HG02870 (cell line): ENCODE measurements around the gene CDCA5.

Source experiments
- ATAC-seq: cut with Tn5 transposase; IDR thresholded peaks from one replicate; pipeline ENCODE4 v1.9.1; 2021; ENCODE audit warnings: mild to moderate bottlenecking, moderate library complexity; ENCODE audit not compliant: unreplicated experiment

Gene CDCA5, protein sequence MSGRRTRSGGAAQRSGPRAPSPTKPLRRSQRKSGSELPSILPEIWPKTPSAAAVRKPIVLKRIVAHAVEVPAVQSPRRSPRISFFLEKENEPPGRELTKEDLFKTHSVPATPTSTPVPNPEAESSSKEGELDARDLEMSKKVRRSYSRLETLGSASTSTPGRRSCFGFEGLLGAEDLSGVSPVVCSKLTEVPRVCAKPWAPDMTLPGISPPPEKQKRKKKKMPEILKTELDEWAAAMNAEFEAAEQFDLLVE

DNA sequence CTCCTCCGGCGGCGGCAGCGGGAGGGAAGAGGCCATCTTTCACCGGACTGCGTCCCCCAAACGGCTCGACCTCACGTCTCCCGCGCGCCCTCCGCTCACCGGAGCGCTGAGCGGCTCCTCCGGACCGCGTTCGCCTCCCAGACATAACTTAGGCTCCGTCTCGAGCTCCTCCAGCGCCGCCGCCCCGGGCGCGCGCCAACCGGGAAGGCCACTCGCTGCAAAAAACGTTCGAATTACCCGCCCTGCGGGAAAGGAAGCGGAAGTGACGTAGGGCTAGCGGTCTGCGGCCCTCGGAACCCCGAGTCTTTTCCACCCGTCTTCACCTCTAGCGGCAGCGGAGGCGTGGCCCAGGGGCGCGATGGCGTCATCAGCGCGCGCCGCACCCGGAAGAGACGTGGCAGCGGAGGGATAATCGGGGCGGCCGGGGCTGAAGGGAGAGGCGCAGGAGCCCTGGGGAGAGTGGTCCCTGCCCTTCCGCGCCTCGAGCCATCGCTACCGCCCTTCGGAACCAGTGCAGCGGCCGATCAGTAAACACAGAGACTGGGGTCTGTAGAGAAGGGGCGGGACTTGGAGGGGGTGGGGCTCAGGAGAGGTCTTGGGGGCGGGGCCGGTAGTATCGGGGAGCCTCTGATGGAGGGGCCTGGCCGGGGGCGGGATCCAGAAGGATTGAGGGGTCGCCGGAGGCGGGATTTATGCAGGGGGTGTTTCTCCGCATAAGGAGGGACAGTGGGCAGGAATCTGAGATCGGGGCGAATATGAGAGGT, at the start of gene CDCA5, which contains the start of gene ZFPL1:
Gene CDCA5 (minus strand): TSS at position 207 of the 764 bp plus-strand sequence. CDS start 62 bp downstream, at position 145.
Gene ZFPL1 (plus strand): TSS at position 389 of the 764 bp plus-strand sequence. CDS start 477 bp downstream, outside the sequence.
- ATAC-seq: peak; percentile 78

DNA sequence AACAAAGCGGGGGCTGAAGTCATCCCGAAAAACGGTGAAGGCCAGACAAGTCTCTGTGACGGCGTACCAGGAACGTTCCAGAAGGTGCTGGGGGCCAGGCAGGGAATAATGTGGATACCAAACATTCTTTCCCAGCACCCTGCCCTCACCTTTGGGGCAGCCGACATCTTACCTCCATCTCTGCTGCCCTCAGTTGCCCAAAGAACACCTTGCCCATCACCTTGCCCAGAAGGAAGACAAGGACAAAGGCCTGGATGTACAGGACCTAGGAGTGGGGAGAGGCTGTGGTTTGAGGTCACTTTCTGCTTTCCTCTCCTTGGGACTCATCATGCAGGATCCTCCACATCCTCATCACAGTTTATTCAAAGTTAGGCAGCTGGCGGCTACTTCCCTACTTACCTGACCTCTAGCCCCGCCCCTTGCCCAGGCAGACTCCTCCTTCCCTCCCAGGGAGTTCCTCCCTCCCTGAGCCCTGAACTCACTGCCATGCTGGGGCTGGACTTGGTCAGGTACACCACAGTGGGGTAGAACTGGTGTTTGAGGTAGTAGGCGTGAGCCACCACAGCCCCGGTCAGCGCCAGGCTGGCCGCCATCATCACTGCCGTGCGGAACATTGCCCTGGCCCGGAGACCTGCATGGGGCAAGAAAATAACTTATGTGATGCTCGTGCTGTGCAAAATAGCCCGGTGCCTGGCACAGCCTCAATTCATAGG, 49.3 kb upstream of the CDCA5 start:
- no peak for ATAC-seq

DNA sequence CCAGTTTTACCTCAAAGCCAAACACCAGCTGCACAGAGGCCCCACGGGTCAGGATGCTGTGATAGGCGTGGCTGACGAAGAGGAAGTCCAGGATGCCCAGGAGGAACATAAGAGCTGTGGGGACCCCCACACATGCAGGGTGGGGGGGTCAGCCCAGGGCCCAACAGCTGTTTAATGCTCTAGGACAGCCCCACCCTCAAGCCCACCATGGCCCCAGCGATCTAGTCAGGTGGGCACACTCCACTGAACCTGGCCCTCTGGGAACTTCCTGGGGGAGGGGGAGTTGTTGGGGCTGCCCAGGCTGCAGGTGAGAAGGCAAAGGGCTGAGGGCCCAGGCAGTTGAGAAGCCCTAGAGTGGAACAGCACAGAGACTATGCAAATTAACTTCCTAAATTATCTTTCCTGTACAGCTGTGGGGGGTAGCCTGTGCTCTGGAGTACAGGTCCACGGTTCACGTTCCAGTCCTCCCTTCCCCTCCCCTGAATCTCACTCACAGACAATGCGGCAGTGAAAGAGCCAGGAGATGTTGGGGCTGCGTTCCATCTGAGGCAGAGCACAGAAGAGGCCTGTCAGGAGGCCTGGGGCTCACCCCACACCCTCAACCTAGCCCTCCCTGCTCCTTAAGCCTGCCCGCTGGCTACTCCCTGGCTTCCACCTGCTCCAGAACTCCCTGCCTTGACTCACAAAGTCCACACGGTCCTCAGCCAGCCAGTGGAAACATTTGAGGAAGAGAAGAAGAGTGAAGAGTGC, 48.6 kb upstream of the CDCA5 start:
- no peak for ATAC-seq

DNA sequence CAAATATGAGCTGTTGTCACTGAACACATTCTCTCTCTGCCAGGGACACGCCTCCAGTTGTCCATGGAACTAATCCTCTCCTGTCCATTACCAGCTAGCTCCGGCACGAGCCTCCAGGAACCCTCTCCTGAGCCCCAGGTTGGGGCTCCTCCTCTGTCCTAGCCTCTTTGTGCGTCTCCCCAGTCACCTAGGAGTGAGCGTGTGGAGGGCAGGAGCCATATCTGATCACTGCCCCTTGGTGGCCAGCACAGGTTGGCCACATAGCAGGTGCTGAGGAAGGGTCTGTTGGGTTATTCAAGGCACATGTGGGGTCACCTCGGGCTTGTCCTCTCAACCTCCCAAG, 48.0 kb upstream of the CDCA5 start:
- ATAC-seq: no peak

DNA sequence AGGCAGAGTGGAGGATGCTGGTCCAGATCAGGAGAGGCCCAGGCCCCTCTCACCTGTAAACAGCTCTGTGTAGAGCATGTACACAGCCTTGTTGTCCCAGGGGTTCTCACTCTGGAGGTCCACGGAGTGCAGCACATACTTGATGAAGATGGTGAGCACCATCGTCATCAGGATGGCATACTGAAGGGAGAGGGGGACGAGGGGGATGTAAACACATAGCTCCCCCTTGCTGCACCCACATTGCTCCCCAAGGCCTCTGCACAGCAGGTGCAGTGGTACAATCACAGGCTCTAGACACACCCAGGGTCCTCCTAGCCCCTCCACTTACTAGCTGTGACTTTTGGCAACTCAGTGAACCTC, 47.6 kb upstream of the CDCA5 start:
- no peak for ATAC-seq

DNA sequence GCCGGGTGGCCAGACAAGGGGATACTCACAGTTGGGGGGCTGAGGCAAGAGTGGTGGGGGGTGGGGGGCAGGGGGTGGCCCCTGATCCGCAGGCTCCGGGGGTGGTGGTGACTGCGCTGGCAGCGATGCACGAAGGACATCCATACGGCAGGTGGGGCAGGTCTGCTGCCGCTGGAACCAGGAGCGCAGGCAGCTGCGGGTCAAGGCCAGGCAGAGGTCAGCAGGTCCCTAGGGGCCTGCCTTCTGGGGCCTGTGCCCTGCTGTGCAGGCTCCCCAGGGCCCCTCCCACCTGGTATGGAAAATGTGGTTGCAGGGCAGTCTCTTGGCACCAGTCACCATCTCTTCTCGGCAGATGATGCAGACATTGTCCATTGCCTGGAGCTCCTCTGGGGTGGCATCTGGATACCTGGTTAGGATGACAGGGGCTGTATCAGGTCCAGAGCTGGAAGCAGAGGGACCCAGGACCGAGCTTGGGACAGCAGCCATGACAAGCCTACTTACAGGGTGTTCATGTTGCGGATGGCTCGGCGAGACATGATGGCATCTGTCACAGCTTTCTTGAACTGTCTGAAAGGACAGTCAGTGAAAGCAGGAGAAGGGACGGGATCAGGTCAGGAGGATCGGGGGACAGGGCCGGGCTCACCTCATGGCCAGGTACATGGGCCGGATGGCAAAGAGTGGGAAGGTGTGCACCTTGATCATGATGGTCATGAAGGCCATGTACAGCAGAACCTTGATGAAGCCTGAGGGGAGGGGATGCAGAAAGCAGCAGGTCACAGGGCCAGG, 47.0 kb upstream of the CDCA5 start:
- ATAC-seq: no peak

DNA sequence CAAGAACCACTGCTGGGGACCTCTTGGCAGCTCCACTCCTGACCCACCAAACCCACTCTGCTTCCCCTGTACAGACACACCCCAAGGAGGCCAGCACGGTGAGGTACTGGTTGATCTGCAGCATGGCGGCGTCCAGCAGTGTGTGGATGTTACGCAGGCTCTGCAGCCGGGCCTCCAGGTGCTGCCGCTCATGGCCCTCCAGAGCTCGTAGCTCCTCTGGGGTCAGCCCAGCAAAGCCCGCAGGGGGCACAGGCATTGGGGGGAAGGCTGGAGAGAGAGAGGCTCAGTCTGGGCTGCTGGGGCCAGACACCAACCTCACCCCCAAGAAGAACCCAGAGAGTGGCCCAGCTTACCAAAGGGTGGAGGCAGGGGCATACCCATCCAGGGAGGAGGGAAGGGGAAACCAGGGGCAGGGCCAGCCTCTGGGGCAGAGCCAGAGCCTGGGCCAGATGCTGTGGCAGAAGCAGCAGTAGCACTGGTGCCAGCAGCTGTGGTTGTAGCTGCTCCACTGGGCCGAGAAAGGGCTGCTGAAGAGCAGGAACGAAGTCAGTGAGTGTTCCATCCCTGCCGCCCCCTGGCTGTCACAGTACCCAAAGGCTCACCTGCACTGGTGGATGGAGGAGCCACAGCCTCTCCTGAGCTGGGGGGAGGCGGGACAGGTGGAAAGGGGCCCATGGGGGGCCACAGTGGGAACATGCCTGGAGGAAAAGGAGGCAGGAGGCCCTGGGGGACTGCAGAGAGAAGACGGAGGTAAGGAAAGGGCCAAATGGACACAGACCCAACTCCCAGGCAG, 46.0 kb upstream of the CDCA5 start:
- no peak for ATAC-seq

DNA sequence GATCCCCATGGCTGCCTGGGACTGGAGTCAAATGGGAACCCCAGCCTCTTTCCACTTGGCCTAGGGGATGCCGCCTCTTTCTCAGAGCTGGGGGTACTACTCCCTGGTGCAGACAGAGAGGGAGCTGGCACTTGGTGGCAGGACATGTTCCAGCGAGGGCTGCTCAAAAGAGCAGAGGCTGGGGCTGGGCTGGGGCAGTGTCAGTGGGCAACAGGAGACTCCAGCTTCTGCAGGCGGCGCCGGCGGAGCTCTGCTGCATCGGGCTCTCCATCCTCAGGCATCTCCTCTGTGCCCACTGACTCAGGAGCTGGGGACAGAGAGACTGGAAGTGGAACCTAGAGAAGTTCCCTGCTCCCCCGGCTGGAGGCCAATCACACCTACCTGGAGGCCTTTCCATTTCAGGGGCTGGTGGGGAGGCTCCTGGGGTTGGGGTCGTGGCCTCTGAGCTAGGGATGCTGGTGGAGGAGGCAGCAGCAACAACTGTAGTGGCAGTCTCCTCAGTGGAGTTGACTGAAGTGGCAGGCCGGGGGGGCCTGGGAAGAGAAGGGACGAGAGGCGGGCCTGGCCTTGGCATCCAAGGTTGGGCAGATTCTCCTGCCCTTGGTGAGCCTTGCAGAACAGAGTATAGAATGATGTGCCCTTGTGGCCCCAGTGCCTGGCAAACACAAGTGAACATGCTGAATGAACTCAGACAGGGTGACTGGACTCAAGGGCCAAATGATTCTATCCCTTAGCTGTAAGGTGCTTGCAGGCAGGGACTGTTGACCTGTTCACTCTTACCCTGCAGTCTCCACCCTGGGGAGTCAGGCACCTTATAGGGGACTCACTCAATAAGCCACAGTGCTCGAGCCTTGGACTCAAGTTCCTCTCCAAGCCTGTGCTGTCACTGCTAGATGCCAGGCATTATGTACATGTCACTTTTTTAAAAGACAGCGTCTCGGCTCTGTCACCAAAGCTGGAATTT, 44.6 kb upstream of the CDCA5 start:
- no peak for ATAC-seq

DNA sequence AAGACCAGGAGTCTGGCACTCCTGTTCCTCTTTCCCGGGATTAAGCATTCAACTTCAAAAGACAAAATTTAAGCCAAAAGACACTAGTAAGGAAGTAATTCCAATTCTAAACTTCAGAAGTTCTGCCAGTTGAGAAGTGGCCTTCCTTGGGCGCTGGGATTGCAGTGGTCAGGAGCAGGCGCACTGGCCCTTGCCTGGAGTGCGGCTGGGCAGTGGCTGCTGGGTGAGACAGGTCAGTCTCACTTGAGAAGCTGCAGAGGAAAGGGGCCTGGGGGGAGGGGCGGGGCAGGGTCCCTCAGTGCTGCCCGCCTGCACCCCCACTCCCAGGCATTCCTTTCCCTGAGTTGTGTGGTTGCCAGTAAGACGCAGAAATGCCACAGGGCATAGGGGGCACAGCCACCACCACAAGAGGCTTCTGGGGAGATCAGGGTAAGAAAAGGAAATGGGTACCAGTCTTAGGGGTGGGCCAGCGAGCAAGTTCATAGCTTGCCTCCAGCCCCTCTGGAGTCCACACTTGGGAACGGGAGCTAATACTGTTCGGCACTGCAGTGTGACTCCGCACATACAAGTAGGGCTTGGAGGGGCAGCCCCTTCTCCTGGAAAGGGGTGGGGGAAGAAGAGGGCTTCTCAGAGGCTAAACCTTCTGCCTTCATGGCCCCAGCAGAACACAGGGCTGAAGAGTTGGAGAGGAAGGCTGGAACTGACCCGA, 43.8 kb upstream of the CDCA5 start:
- no peak for ATAC-seq

DNA sequence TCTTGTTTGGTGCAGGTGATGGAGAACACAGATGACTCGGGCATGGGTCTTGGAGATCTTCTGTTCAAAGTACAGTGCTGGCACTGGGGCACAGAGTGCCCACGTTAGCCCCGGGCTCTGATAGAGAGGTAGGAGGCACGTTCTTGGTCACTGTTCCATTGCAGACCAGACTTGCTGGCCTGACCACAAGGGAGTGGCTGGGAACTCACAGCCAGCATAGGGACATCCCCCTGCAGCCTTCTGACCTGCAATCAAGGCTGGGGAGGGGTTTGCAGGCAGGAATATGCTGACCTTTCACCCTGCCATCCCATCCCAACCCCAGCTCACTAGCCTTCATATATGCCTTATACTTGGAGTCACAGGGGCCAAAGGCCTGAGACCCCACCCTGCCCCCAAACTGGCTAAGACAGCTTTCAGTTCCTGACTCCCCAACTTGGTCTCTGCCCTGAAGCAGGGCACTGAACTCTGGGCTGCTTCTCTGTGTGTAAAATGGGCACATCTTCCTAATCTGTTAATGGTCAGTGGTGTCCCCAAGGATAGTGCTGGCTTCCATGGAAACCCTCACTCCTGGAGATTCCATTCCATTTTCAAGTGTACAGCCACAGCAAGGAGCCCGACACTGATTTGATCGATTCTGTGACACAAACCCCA, 42.9 kb upstream of the CDCA5 start:
- ATAC-seq: no peak

DNA sequence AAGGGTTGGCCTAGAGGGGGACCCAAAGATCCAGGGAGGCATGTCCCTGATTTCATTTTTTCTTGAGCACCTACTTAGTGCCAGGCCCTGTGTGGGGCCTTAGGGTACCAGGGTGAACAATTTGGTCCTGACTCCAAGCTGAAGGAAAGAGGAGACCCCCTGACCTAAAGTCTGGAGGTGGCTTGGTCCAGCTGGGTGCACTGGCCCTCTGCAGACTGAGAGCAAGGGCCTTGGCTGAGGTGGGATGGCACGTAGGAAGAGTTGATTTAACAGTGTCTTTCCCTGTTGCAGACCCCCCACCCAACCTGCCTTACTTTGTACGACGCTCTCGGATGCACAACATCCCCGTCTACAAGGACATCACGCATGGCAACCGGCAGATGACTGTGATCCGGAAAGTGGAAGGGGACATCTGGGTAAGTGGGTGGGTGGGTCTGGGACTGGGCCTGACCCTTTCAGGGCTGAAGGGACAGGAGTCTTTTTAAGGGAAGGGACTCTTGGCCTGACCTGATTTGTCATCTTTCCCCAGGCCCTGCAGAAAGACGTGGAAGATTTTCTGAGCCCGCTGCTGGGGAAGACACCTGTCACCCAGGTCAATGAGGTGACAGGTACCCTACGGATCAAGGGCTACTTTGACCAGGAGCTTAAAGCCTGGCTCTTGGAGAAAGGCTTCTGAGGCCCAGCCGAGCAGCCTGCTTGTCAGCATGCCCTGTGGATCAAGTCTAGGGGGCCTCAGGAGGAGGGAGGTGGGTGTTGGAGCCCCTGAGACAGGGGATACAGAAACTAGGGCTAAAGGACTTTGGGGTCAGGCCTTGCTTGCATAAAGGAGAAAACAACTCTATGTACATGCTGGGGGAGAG, 41.6 kb upstream of the CDCA5 start:
- ATAC-seq: no peak

DNA sequence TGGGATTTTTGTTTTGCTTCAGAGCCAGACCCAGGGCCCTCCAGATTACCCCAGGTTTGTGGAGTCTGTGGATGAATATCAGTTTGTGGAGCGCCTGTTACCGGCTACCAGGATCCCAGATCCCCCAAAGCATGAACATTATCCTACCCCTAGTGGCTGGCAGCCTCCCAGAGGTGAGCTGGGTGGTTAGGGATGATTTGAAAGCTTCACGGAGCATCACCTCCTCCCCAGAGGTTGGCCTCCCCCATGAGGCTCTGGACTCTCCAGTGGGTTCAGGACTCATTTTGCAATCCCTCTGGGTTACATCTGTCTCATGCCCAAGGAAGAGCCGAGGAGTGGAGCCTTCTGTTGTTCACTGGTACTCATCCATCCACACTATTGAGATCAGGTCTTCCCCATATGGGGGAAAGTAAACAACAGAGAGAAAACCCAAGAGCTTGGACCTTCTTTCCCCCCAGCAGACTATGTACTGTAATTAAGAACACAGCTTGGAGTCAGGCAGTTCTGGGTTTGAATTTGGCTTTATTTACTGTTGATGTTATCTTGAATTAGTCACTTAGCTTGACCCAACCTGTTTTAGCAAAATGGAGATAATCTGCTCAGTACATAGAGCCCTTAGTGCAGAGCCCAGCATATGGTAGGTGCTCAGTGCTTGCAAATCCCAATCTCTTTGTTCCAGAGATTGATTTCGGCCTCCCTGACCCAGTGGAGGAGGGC, 40.8 kb upstream of the CDCA5 start:
- ATAC-seq: no peak

DNA sequence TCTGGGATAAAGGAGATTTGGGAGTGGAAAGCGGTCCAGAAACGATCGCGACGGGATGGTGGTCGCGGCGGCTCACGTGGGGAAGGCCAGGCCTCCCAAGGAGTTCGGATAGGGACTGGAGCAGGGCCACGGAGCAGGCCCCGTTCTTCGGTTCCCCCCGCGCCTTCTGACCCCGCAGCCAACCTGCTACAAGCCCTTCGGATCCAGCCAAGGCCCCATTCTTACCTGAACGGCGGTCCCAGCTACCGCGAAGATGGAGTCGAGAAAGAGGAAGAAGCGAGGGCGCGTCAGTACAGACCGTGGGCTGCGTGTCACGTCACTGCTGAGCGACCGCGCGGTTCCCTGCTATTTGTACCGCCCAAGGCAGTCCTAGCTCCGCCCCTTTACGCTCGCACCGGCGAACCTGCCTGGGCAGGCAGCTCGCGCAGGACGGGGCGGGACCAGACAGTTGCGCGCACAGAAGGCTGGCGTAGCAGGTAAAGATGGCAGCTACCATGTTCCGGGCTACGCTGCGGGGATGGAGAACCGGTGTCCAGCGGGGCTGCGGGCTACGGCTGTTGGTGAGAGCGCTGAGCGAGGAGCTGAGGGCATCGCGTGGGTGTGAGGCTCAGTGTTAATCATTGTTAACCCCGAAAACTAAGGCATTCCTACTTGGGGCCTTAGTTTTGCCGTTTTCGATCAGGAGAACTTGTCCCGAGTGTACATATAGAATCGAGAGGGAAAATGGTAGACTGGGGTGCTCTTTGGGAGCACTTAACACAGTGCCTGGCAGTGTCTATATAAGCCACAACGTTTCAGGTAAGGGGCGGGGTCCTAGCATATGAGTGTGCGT, 38.2 kb upstream of the CDCA5 start, which contains the start of the genes FAU and MRPL49:
Gene FAU (minus strand): TSS at position 270 of the 832 bp plus-strand sequence. CDS start 321 bp downstream, outside the sequence.
Gene MRPL49 (plus strand): TSS at position 457 of the 832 bp plus-strand sequence. CDS start 26 bp downstream, at position 483.
- ATAC-seq: peak; percentile 56

DNA sequence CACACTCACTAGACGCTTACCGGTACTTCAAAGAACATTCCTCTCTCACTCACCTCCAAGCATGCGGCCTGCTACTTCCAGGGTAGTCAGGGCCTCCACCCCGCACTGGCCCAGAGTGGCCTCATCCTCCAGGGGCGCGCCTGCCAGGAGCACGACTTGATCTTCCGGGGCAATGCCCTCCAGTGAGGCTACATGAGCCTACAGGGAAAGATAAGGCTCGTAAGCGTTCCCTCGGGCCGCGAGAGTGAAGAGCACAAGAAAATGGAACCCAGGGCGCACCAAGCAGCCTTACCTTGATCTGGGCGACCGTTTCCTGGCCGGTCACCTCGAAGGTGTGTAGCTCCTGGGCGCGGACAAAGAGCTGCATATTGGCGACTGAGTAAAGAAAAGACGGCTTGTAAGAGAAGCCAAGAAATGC, 37.6 kb upstream of the CDCA5 start:
- ATAC-seq: no peak

DNA sequence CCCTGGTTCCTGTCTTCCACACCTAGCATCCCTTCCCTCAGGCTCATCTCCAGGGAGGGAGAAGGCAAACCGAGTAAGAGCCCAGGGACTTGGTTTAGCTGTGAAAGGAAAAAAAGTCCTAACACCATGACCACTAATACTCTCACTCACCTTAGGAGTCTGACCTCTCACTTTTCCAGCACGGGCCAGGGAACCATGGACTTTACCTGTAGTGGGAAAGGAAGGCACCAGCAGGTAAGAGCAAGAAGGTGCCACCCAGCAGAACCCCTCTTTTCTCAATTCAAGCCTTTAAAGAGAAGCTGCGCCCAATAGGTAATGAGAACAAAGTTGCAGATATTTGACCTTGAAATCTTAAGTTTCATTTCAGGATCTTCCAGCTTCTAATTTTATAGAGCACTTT, 37.0 kb upstream of the CDCA5 start:
- ATAC-seq: no peak
